DLD1 (cell line): ENCODE results near the gene SPINDOC.
"Not testable (repeated sequence)": the region's sequence is repeated elsewhere in the genome, so short reads cannot be mapped to it uniquely, and the experiment has no call there.

Experiments used
- in situ Hi-C: cut with HindIII; loops from 2 replicates; pipeline ENCODE4 v1.10.0; 2017; ENCODE audit warnings: low sequenced_read_pairs

The SPINDOC gene

DNA sequence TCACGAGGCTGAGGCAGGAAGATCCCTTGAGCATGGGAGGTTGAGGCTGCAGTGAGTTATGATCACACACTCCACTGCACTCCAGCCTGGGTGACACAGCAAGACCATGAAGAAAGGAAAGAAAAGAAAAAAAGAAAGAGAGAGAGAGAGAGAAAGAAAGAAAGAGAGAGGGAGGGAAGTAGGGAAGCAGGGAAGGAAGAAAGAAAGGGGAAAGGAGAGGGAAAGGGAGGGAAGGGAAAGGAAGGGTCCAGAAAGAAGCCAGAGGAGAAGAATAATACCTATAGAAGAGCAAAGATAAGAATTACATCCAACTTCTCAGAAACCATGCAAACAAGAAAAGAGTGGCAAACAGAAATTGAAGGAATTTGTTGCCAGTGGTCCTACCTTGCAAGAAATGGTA, 27.4 kb upstream of the SPINDOC start:
- in situ Hi-C loops: no loop called here

DNA sequence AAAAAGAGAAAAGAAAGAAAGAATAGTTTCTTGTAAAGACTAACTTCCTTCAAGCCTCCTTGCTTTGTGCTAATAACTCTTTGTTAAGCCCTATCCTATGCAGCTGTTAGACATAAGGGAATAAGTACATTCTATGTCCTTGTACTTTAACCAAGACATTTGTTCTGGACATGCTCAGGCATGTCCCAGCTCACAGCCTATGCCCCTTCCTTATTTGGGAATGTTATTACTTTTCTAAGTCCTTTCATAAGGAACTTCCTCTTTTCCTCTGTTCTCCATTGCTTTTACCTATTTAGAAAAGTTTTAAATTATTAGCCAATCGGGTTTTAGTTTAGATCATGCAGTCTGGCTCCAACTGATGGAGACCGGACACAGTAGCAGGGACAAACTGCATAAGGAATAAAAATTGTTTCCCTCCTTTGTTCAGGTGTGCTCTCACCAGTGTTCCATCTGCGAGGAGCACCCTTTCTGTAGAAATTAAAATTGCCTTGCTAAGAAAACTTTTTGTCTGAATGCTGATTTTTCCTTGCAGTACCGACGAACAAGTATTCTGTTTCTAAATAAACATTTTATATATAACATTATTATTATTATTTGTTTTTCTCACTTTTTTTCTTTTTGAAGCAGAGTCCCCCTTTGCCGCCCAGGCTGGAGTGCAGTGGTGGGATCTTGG, 21.6 kb upstream of the SPINDOC start:
- in situ Hi-C loops: no loop called here

DNA sequence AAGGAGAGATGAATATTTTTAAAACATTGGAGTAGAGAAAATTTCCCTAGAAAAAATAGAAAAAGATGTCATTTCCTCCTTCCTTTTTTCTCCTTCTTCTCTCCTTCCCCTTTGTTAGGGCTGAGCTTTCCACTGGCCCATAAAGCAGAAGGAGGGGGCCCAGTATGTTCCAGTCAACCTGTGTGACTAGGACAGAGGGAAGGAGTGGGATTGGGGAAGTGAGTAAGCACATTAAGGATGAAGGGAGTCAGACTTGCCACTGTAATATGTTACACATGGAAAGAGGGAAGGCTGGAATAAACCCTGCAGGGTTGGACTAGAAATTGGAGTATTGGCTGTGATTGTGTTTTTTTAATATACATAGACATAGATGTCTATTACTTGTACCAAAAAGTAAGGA, 20.1 kb upstream of the SPINDOC start:
- in situ Hi-C loops: no loop called here

DNA sequence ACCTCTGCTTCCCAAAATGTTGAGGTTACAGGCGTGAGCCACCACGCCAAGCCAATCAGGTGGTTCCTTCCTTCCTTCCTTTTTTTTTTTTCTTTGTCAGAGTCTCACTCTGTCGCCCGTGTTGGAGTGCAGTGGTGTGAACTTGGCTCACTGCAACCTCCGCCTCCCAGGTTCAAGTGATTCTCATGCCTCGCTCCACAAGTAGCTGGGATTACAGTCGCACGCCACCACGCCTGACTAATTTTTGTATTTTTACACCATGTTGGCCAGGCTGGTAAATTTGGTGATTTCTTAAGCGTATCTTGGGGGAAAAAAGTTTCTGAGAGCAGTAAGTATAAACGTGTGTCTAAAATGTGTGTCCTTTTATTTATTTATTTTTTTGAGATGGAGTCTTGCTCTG, 18.2 kb upstream of the SPINDOC start:
- in situ Hi-C loops: no loop called here

DNA sequence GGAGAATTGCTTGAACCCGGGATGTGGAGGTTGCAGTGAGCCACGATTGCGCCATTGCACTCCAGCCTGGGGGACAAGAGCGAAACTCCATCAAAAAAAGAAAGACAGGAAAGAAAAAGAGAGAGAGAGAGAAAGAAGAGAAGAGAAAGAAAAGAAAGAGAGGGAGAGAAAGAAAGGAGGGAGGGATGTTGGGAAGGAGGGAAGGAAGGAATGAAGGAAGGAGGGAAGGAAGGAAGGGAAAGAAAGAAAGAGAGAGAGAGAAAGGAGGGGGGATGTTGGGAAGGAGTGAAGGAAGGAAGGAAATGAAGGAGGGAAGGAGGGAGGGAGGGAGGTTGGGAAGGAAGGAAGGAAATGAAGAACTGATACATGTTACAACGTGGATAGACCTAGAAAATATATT, 12.3 kb upstream of the SPINDOC start:
- in situ Hi-C loops: no loop called here

DNA sequence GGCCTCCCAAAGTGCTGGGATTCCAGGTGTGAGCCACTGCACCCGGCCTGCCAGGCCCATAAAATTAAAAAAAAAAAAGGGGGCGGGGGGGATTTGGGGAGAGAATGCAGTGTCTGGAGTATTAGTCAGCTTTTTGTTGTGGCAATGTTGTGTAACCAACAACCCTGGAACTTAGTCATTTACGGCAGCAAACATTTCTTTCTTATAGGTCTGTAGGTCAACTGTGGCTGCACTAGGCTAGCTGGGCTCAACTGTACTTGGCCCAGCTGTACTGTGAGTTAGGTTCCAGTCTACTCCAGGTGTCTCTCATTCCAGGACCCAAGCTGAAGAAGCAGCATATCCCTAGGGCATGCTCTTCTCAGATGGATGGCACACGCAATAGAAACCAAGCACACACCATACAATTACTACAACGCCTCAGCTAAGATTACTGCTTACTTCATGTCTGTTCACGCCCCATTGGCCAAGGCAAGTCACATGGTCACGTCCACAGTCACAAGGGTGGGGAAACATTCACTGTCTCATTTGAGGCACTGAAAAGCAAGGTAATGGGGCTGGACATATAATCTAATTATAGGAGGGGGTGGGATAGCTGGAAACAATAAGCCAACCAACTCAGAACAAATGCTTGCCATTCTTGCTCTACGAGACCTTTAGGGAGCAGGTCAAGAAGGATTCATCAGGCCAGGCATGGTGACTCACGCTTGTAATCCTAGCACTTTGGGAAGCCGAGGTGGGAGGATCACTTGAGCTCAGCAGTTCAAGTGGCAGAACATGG, 10.4 kb upstream of the SPINDOC start:
- in situ Hi-C loops: no loop called here

DNA sequence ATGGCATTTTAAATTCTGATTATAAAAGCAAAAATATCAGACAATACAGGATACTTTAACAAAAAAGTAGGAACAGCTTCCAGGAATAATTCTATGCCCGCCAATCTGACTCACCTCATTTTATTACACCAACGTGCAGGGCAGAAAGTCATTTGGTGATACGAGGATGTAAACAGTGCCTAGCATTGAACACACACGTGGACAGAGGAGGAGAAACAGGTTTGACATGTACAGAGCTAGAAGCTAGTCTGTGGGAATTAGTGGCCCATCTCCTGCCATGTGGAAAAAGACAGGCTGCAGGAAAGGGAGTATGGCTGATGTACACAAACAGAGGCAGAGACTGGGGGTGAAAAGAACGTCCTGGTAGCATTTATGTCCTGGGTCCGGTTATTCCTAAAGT, 9.0 kb upstream of the SPINDOC start:
- in situ Hi-C loops: no loop called here

DNA sequence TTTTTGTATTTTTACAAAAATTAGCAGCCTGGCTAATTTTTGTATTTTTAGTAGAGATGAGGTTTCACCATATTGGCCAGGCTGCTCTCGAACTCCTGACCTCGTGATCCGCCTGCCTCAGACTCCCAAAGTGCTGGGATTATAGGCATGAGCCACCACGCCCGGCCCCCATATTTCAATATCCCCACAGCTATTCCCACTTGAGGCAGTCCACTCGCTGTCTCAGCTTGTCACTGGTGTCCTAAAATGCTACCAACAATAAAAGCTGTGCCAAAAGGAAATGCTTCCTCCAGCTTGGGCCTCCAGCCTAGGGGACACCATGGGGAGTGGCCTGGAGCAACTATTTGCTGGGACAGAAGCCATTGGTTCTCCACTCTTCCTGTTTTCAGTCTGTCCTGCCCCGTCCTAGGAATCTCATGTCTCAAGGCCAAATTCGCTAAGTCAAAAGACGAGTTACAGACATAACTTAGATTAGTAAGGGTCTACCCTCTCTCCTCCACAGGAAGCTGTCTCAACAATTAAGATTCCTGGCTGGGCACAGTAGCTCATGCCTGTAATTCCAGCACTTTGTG, 7.3 kb upstream of the SPINDOC start:
- in situ Hi-C loops: no loop called here

DNA sequence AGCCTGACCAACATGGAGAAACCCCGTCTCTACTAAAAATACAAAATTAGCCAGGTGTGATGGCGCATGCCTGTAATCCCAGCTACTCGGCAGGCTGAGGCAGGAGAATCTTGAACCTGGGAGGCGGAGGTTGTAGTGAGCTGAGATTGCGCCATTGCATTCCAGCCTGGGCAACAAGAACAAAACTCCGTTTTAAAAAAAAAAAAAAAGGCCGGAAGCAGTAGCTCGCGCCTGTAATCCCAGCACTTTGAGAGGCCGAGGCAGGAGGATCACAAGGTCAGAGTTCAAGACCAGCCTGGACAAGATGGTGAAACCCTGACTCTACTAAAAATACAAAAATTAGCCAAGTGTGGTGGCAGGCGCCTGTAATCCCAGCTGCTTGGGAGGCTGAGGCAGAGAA, 2.9 kb upstream of the SPINDOC start:
- in situ Hi-C loops: not testable (repeated sequence)

DNA sequence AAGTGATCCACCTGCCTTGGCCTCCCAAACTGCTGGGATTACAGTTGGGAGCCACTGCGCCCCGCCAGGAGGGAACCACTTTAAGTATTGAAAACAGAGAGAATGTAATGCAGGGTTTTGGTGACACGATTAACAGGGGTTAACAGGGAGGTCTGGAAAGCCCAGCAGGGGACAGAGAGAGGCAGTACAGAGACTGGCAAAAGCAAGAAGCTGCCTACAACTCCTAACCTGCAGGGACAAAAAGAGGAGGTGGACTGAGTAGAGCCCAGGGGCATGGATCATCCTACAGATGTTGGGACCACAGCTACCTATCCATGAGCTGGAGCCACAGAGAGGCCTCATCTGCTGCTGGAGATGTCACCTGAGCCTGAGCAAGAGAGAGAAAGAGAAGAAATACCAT, 1.7 kb upstream of the SPINDOC start:
- in situ Hi-C loops: no loop called here

DNA sequence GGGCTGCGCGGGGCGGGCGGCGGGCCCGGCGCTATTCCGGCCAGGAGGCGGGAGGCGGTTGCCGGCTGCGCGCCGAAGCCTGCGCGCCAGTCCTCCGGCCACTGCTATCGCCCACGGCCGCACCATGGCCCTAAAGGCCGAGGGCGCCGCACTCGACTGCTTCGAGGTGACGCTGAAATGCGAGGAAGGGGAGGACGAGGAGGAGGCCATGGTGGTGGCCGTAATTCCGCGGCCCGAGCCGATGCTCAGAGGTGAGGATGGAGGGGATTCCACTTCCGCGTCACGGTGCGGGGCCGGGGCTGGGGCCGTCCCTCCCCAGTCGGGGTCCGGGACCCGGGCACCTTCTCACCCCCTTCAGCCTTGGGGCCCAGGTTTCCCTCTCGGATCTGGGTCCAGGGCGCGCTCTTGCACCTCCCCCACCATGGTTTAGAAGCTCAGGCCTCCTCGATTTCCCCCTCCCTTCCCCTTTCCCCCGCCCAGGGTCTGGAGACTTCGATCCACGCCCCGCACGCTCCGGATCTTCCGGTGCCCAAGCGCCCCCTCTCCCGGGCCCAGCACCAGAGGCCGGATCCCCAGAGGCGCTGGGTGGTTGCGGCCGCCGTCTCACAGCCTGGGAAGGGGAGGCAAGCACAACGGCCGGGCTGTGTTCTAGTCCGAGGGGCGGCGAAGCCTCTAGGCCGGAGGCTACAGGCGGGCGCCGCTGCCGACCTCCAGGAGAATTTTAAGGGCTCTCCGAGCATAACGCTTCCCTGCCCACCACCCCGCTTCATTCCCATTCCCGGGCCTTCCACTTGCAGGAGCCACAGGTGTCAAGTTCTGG, 517 bp downstream of the SPINDOC start:
- in situ Hi-C loops: no loop called here

DNA sequence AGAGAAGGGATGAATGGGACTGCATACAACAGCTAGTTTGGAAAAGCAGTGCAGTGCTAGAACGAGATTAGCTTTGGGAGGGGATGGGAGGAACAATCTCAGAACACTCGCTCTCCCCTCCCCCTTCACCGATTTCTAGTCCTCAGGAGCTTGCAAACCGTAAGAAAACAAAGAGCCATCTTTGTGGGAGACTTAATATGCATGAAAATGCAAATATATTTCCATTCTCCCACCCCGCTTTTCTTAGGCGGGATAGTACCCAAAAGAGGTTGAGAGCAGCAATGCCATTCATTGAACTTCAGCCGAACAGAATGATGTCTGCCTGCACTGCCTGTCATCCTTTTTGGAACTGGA, 1.1 kb downstream of the SPINDOC start:
- in situ Hi-C loops: no loop called here

DNA sequence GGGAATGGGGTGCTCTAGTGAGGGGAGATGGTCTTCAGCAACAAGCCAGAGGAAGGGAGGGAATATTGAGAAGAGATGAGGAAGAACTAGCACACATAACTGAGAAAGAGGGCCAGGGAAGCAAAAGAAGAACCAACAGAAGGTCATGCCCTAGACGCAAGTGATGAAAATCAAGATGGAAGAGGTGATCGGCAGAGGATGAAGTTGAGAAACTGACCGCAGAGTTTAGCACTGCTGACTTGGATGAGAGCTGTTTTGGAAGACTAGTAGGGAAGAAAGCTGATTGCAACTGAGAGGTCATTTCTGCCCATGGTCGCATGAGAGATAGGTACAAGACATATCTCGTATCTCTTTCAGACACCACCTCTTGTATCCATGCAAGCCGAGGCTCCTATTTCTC, 2.9 kb downstream of the SPINDOC start:
- in situ Hi-C loops: no loop called here

DNA sequence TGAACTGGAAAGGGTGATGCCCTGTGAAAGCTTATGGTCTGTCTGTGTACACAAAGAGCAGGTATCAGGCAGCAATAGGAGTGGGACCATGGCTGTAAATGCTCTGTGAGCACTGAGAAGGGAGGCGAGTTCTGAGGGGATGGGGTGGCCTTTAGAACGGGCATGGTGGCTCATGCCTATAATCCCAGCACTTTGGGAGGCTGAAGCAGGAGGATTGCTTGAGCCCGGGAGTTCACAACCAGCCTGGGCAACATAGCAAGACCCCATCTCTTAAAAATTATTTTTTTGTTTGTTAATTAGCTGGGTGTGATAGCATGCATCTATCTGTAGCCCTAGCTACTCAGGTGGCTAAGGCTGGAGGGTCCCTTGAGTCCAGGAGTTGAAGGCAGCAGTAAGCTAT, 3.5 kb downstream of the SPINDOC start:
- in situ Hi-C loops: no loop called here

DNA sequence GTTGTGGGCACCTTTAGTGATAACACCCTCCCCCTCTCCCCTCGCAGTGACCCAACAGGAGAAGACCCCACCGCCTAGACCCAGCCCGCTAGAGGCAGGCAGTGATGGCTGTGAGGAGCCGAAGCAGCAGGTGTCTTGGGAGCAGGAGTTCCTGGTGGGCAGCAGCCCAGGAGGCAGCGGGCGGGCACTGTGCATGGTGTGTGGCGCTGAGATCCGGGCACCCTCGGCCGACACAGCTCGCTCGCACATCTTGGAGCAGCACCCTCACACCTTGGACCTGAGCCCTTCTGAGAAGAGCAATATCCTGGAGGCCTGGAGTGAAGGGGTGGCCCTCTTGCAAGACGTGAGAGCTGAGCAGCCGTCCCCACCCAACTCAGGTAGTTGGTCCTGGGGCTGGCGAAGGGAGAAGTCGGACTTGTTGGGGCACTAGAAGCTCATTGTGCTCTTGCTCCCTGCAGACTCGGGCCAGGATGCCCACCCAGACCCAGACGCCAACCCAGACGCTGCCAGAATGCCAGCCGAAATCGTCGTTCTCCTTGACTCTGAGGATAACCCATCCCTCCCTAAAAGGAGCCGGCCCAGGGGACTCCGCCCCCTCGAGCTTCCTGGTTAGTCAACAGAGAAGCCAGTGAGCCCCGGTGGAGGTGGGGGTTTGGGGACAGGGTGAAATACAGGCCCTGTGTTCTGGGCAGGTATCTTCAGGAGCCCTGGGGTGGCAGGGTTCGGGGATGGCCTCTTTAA, 4.7 kb downstream of the SPINDOC start:
- in situ Hi-C loops: no loop called here

DNA sequence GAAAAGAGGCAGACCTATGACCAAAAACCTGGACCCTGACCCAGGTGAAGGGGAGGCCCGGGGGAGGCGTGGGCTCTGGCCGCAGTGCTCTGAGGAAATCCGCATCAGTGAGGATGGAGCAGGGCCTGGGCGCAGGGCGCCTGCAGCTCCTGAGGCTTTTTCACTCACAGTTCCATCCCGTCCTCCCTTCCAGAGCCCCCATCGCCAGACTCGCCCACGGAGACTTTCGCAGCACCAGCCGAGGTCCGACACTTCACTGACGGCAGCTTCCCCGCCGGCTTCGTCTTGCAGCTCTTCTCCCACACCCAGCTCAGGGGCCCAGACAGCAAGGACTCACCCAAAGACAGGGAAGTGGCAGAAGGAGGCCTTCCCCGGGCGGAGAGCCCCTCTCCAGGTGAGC, 5.4 kb downstream of the SPINDOC start:
- in situ Hi-C loops: no loop called here

DNA sequence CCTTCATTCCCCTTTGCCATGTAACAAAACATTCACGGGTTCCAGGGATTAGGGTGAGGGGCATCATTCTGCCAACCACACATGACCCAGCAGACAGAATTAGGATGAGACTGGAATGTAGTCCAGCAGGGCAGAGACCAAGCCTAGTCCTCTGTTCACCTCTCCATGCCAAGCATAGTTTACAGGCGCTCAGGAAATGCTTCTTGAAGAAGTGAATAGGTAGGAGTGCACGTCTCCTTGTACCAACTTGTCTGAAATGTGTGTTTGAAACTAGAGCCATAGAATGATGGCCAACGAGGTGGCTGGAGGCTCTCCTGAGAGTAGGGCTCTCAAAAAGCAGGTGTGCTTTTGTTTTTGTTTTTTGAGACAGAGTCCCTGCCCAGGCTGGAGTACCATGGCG, 8.2 kb downstream of the SPINDOC start:
- in situ Hi-C loops: no loop called here

DNA sequence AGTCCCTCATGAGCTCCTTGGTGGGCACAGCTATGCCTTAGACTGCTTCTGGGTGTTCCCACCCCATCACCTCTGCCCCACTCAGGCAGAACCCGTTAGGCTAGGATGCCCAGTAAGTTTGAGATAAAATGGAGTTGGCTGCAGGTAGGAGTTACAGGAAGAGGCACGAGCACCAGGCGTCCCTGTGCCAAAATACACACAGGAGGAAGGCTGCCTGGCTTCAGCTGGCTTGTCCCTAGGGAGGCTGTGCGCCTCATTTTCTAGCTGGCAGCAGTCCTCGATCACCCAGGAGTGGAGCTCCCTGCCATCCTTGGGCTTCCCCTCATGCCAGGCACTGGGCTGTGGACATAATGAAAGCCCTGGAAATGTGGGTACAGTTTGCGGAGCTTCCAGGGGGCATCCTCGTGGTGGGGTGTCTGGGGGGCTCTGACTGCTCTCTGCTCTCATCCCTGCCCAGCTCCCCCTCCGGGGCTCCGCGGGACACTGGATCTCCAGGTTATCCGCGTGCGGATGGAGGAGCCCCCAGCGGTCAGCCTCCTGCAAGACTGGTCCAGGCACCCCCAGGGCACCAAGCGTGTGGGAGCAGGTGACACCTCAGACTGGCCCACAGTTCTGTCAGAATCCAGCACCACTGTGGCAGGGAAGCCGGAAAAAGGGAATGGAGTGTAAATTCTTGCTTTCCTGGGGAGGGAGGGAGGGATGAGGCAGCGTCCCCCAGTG, 13.4 kb downstream of the SPINDOC start:
- in situ Hi-C loops: no loop called here

DNA sequence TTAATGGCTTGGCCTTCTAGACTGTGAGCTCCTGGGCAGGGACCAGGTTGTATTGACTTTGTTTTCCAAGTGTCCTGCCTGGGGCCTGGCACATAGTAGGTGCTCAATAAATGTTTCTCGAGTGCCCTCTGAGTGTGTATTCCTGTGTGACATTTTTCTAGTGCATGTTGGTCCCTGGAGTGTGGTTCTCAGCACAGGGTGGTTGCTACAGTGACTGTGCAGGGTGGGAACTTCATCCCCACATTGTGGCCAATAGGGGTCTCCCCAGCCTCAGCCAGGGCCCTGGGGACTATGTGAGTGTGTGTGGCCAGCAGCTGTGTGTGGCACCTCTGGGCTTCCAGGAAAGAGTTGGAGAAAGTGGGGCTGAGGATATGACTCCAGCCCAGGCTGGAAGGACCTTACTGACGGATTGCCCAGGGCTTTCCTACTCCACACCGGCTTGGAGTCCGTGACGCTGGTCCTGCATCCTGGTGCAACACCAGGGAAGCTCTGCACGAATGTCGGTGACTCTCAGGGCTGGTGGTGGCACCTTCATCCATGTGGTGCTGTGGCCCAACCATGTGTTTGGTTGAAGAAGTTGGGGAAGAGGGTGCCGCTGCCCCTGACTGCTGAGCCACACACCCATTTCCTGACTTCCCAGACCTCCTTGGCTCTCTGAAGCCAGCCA, 16.7 kb downstream of the SPINDOC start:
- in situ Hi-C loops: no loop called here

DNA sequence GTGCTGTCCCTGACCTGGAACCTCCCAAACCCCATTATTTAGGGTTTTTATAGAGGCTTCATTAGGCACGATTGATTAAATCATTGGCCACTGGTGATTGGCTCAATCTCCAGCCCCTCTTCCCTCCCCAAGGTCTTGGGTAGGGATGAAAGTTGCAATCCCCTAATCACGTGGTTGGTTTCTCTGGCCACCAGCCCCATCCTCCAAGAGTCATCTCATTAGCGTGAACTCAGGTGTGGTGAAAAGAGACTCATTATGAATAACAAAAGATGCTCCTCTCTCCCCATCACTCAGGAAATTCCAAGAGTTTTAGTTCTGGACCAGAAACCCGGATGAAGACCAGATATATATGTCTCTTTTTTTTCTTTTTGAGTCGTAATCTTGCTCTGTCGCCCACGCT, 18.1 kb downstream of the SPINDOC start:
- in situ Hi-C loops: no loop called here
